Pericardium fibroblast (primary cell): ENCODE measurements around the gene CLIC4. TPM values are rescaled to one million over a fixed set of nuclear protein-coding genes. Genes with fewer than 3 reads are reported as not detected.

ENCODE experiments used
- total RNA-seq: library from RNA; depleted of rRNA; stranded (reverse); fragments of >200 nt; gene quantifications from 2 replicates; pipeline ENCODE4 v1.2.3, GENCODE V29; 2015

Gene CLIC4
- 291 and 396 TPM in 2 replicates for total RNA-seq

GRCh38 chr1:24744911-24745710, at the start of gene CLIC4:
Gene CLIC4, plus strand, starts transcription at chr1:24745447. Its CDS starts 107 bp downstream, at chr1:24745554.

Other genes starting within 250 kb of the CLIC4 start
- gene RCAN3, start 242.6 kb upstream of the CLIC4 start, total RNA-seq = 1.5 and 1.9 TPM in 2 replicates
- gene NCMAP, start 189.4 kb upstream of the CLIC4 start, total RNA-seq = not detected in 2 replicates
- gene SRRM1, start 102.1 kb upstream of the CLIC4 start, total RNA-seq = 24.2 and 25.1 TPM in 2 replicates
- gene RUNX3, start 184.8 kb downstream of the CLIC4 start, total RNA-seq = not detected in 2 replicates